Non-pigmented ciliary epithelial cell (primary cell): ENCODE measurements around the gene ATP8B1.

Experiments used
- DNase-seq: peaks from one replicate; pipeline ENCODE4 v3.0.0-alpha.2; 2010; ENCODE audit warnings: low read depth

Gene ATP8B1

GRCh38 chr18:57618910-57619309, 184.2 kb downstream of the ATP8B1 start:
- DNase-seq: no peak

DNA sequence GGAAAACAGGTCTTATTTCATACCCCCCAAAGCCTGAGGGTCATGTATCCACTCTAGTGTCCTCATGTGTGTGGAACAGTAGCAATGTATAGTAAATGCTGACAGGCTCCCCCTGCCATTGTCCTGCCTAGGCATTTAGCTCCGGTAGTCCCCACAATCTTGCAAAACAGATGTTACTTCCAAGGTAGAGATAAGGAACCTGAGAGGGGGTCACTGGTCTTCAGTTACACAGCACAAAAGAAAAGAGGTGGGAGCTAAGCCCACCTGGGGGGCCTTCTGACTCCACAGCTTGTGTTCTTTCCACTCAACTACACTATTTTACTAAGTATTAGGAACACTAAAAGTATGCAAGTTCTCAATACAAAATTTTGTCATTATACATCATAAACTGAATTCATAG, 199.2 kb downstream of the ATP8B1 start:
- no peak for DNase-seq
